Measurements from ENCODE around the gene SCP2D1.

SCP2D1 gene

DNA sequence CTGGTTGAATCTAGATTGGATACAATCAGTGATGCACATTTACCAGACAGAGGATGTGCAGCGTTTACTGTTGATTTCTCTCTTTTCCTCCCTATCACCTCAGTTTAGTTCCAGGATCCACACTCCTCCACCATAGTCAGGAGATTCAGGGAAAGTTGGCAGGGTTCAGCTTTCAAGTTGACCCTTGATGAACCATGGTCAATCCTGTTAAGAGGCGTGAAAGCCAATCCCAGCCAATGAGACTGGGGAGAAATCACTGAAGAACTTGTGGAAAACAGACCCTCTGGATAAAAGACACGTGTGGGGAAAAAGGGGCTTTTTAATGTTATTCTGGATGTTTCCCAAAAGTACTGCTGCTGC is 19.2 kb upstream of the SCP2D1 start:
- Histone ChIP-seq H3K9ac (peak overlapping the region; percentile 66; the same call in 1 of the 2 replicates), H3K36me3 (ENCODE audit: insufficient read depth) (no peaks in the 10 kb centered on the region), H2AFZ (ENCODE audit: low read depth) (peak overlapping the region; percentile 69), H3K27ac (peak overlapping the region; percentile 41; the same call in 1 of the 2 replicates), H3K79me2 (ENCODE audit: insufficient read depth, low read depth) (no peaks in the 10 kb centered on the region), H3K4me1 (ENCODE audit: low read depth, poor library complexity, severe bottlenecking) (no peaks in the 10 kb centered on the region), H3K4me2 (peak overlapping the region; percentile 82), H3K4me3 (IDR thresholded peaks at IDR 0.05; ENCODE audit: insufficient read depth, low read depth, low read length) (no peak overlapping the region), H4K20me1 (ENCODE audit: insufficient read depth) (no peaks in the 10 kb centered on the region), H3K27me3 (ENCODE audit: insufficient read depth, low read depth) (no peaks in the 10 kb centered on the region)
- TF ChIP-seq, protein P1, sequence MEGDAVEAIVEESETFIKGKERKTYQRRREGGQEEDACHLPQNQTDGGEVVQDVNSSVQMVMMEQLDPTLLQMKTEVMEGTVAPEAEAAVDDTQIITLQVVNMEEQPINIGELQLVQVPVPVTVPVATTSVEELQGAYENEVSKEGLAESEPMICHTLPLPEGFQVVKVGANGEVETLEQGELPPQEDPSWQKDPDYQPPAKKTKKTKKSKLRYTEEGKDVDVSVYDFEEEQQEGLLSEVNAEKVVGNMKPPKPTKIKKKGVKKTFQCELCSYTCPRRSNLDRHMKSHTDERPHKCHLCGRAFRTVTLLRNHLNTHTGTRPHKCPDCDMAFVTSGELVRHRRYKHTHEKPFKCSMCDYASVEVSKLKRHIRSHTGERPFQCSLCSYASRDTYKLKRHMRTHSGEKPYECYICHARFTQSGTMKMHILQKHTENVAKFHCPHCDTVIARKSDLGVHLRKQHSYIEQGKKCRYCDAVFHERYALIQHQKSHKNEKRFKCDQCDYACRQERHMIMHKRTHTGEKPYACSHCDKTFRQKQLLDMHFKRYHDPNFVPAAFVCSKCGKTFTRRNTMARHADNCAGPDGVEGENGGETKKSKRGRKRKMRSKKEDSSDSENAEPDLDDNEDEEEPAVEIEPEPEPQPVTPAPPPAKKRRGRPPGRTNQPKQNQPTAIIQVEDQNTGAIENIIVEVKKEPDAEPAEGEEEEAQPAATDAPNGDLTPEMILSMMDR (conservative IDR thresholded peaks at IDR 0.05; ENCODE audit: low read depth, low read length) = no peak

DNA sequence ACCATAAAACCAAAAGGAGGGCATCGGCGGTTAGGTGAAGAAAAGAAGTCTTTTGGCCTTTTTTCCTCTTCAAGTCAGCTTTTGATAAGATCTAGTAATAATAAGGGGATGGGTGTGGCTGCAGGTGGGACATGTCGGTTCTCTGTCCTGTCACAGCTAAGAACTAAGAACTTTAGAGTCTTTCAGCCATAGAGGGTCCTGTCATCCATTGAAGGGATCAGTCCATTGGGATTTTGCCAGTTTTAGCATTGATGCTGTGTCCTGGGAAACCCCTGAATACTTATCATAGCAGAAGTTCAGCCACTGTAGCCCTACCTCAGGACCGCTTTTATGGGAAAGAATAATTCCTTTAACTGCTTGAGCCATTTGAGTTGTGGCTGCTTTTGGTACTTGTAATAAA is 18.2 kb upstream of the SCP2D1 start:
- Histone ChIP-seq H3K27ac (no peak overlapping the region), H3K4me3 (IDR thresholded peaks at IDR 0.05; ENCODE audit: insufficient read depth, low read depth, low read length) (no peak overlapping the region), H4K20me1 (ENCODE audit: insufficient read depth) (no peaks in the 10 kb centered on the region), H2AFZ (ENCODE audit: low read depth) (no peak overlapping the region), H3K27me3 (ENCODE audit: insufficient read depth, low read depth) (no peaks in the 10 kb centered on the region), H3K4me1 (ENCODE audit: low read depth, poor library complexity, severe bottlenecking) (no peaks in the 10 kb centered on the region), H3K4me2 (no peak overlapping the region), H3K9ac (no peak overlapping the region), H3K36me3 (ENCODE audit: insufficient read depth) (no peaks in the 10 kb centered on the region), H3K79me2 (ENCODE audit: insufficient read depth, low read depth) (no peaks in the 10 kb centered on the region)
- TF ChIP-seq, protein P1 (conservative IDR thresholded peaks at IDR 0.05; ENCODE audit: low read depth, low read length) = no peak

DNA sequence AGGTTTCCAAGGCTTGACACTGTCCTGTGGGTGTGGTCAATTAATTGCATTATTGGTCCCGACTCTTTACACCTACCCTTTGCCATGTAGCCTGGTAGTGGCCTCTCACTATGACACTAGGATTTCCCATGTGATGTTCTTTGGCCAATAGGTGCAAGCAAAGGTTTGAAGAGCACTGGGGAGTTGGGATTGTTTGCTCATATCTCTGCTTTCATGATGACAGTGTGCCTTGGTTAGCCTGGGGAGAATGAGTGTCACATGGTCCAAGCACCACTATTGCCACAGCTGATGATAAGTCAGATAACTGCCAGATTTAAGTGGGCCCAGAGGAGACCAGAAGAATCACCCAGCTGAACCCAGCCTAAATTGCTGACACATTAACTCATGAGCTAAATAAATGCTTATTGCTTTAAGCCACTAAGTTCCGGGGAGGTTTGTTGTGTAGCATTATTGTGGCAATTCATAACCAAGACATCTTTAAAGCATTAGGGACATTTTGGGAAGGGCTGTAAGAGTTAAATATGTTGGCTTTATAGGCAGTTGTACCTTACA is 17.2 kb upstream of the SCP2D1 start:
- Histone ChIP-seq H3K9ac (no peak overlapping the region), H3K4me3 (IDR thresholded peaks at IDR 0.05; ENCODE audit: insufficient read depth, low read depth, low read length) (no peak overlapping the region), H3K4me1 (ENCODE audit: low read depth, poor library complexity, severe bottlenecking) (no peaks in the 10 kb centered on the region), H4K20me1 (ENCODE audit: insufficient read depth) (no peaks in the 10 kb centered on the region), H2AFZ (ENCODE audit: low read depth) (no peak overlapping the region), H3K36me3 (ENCODE audit: insufficient read depth) (no peaks in the 10 kb centered on the region), H3K79me2 (ENCODE audit: insufficient read depth, low read depth) (no peaks in the 10 kb centered on the region), H3K4me2 (no peak overlapping the region), H3K27me3 (ENCODE audit: insufficient read depth, low read depth) (no peaks in the 10 kb centered on the region), H3K27ac (no peak overlapping the region)
- TF ChIP-seq, protein P1 (conservative IDR thresholded peaks at IDR 0.05; ENCODE audit: low read depth, low read length) = no peak

DNA sequence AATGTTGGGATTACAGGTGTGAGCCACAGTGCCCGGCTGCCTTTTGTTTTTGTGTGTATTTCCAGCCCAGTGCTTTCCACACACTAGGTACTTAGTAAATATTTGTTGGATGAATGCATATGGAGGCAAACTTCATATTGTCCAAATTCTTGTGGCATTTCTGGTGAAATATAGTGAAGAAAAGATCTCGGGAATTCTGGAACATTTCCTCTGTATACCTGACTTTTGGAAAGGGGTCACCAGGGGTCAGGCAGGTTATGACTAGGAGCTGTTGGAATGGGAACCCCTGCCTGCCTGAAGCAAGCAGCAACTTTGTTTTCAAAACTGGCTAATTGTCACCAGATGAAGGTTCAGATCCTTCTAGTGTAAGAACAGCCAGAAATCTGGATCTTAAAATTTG is 12.1 kb upstream of the SCP2D1 start:
- H4K20me1 ChIP-seq (ENCODE audit: insufficient read depth) = no peaks in the 10 kb centered on the region
- no peak overlapping the region for H3K4me2 ChIP-seq
- TF ChIP-seq, protein P1 (conservative IDR thresholded peaks at IDR 0.05; ENCODE audit: low read depth, low read length) = no peak
- no peak overlapping the region for H2AFZ ChIP-seq (ENCODE audit: low read depth)
- no peaks in the 10 kb centered on the region for H3K27me3 ChIP-seq (ENCODE audit: insufficient read depth, low read depth)
- H3K27ac ChIP-seq = no peak overlapping the region
- no peak overlapping the region for H3K4me3 ChIP-seq (IDR thresholded peaks at IDR 0.05; ENCODE audit: insufficient read depth, low read depth, low read length)
- H3K9ac ChIP-seq = no peak overlapping the region
- no peaks in the 10 kb centered on the region for H3K36me3 ChIP-seq (ENCODE audit: insufficient read depth)
- no peaks in the 10 kb centered on the region for H3K4me1 ChIP-seq (ENCODE audit: low read depth, poor library complexity, severe bottlenecking)
- no peaks in the 10 kb centered on the region for H3K79me2 ChIP-seq (ENCODE audit: insufficient read depth, low read depth)
